GM23338 (cell line): ENCODE measurements around the gene IKZF1. TPM values are rescaled to one million over a fixed set of nuclear protein-coding genes. Genes with fewer than 3 reads are reported as not detected.
A peak's percentile ranks its signal among the peaks of the same experiment; 100 is the strongest.

Experiments
- ATAC-seq: fragments of 200-7000 bp; cut with Tn5 transposase; 3 replicates; pipeline ENCODE4 v1.9.1; 2020
- DNase-seq: peaks from one replicate; pipeline ENCODE4 v3.0.0-alpha.2; 2015; ENCODE audit warnings: low spot score
- H2AFZ ChIP-seq: fragments of 200-600 bp; sonication (generic); 2 replicates; pipeline ENCODE4 v1.8.0; 2016; ENCODE audit warnings: antibody characterized with exemption, mild to moderate bottlenecking, moderate library complexity
- H3F3A ChIP-seq: fragments of 200-600 bp; sonication (generic); replicated peaks from 2 replicates; pipeline ENCODE4 v1.8.0; 2017; ENCODE audit warnings: antibody characterized with exemption, mixed run types, low read depth
- H3K27ac ChIP-seq: fragments of 200-600 bp; sonication (generic); 2 replicates; pipeline ENCODE4 v1.6.1; 2016; ENCODE audit warnings: low read depth
- H3K27me3 ChIP-seq: fragments of 200-600 bp; sonication (generic); 2 replicates; pipeline ENCODE4 v1.8.0; 2016; ENCODE audit warnings: mild to moderate bottlenecking, mixed run types, moderate library complexity; ENCODE audit not compliant: insufficient read depth
- H3K36me3 ChIP-seq: fragments of 200-600 bp; sonication (generic); 2 replicates; pipeline ENCODE4 v1.8.0; 2016; ENCODE audit warnings: mild to moderate bottlenecking; ENCODE audit not compliant: insufficient read depth
- H3K4me1 ChIP-seq: fragments of 200-600 bp; sonication (generic); 2 replicates; pipeline ENCODE4 v1.8.0; 2016; ENCODE audit warnings: mild to moderate bottlenecking, moderate library complexity; ENCODE audit not compliant: insufficient read depth
- H3K4me2 ChIP-seq: fragments of 200-600 bp; sonication (generic); 2 replicates; pipeline ENCODE4 v1.7.1; 2017; ENCODE audit warnings: mixed run types
- H3K4me3 ChIP-seq: fragments of 200-600 bp; sonication (generic); 2 replicates; pipeline ENCODE4 v1.6.1; 2016; ENCODE audit warnings: mixed run types
- H3K79me2 ChIP-seq: fragments of 200-600 bp; sonication (generic); replicated peaks from 2 replicates; pipeline ENCODE4 v1.8.0; 2017; ENCODE audit warnings: mild to moderate bottlenecking; ENCODE audit not compliant: insufficient read depth
- H3K9me2 ChIP-seq: fragments of 200-600 bp; sonication (generic); 2 replicates; pipeline ENCODE4 v1.8.0; 2017; ENCODE audit not compliant: insufficient read depth
- H4K20me1 ChIP-seq: fragments of 200-600 bp; sonication (generic); replicated peaks from 2 replicates; pipeline ENCODE4 v1.8.0; 2017; ENCODE audit warnings: mild to moderate bottlenecking; ENCODE audit not compliant: insufficient read depth
- H3K27ac Mint-ChIP-seq: 2 replicates; pipeline ENCODE4 v1.8.0; 2020; ENCODE audit warnings: inconsistent platforms, mild to moderate bottlenecking, moderate library complexity, mixed read lengths
- H3K27me3 Mint-ChIP-seq: 3 replicates; pipeline ENCODE4 v1.8.0; 2022; ENCODE audit warnings: low read depth, mild to moderate bottlenecking, moderate library complexity, mixed read lengths, inconsistent platforms; ENCODE audit not compliant: insufficient read depth, poor library complexity
- H3K36me3 Mint-ChIP-seq: 3 replicates; pipeline ENCODE4 v1.8.0; 2021; ENCODE audit warnings: low read depth, mild to moderate bottlenecking, inconsistent platforms, moderate library complexity, mixed read lengths
- H3K4me1 Mint-ChIP-seq: 3 replicates; pipeline ENCODE4 v1.8.0; 2020; ENCODE audit warnings: mild to moderate bottlenecking, inconsistent platforms, mixed read lengths
- H3K4me3 Mint-ChIP-seq: 3 replicates; pipeline ENCODE4 v1.8.0; 2021; ENCODE audit warnings: moderate library complexity, mild to moderate bottlenecking, inconsistent platforms, mixed read lengths
- H3K9me3 Mint-ChIP-seq: 3 replicates; pipeline ENCODE4 v1.8.0; 2020; ENCODE audit warnings: moderate library complexity, mild to moderate bottlenecking, inconsistent platforms, mixed read lengths
- CREB1 ChIP-seq: fragments of 250-450 bp; sonication (Bioruptor Pico); IDR thresholded peaks from 2 replicates; pipeline ENCODE4 v1.5.0; 2020; ENCODE audit warnings: low read depth, mild to moderate bottlenecking, moderate library complexity
- CTCF ChIP-seq, 2 experiments: fragments of 200-600 bp in 1 of 2; sonication (generic) in 1 of 2; conservative IDR thresholded peaks; 2 replicates each; pipeline versions ENCODE4 v1.5.1 to v1.6.1; 2016 to 2017; ENCODE audit warnings: antibody characterized with exemption in 2 of 2, low read depth in 2 of 2, mild to moderate bottlenecking in 2 of 2, moderate library complexity in 1 of 2
- EZH2 ChIP-seq: fragments of 200-600 bp; sonication (generic); IDR thresholded peaks from one replicate; pipeline ENCODE4 v1.8.0; 2017; ENCODE audit warnings: antibody characterized with exemption, mild to moderate bottlenecking, low read depth; ENCODE audit not compliant: unreplicated experiment
- EZH2phosphoT487 ChIP-seq: fragments of 200-600 bp; sonication (generic); IDR thresholded peaks from one replicate; pipeline ENCODE4 v1.8.1; 2018; ENCODE audit warnings: antibody characterized with exemption; ENCODE audit not compliant: unreplicated experiment
- JUNB ChIP-seq: IDR thresholded peaks from one replicate; pipeline ENCODE4 v1.6.1; 2016; ENCODE audit warnings: antibody characterized with exemption; ENCODE audit not compliant: unreplicated experiment
- NANOG ChIP-seq: IDR thresholded peaks from 2 replicates; pipeline ENCODE4 v1.6.1; 2016; ENCODE audit warnings: antibody characterized with exemption, borderline replicate concordance
- POLR2AphosphoS5 ChIP-seq: IDR thresholded peaks from 2 replicates; pipeline ENCODE4 v1.6.1; 2016; ENCODE audit warnings: antibody characterized with exemption, low read depth
- STAT1 ChIP-seq: IDR thresholded peaks from one replicate; pipeline ENCODE4 v1.6.1; 2016; ENCODE audit warnings: antibody characterized with exemption; ENCODE audit not compliant: unreplicated experiment
- ZNF114 ChIP-seq: fragments of 250-450 bp; sonication (Bioruptor Pico); IDR thresholded peaks from 2 replicates; pipeline ENCODE4 v1.5.0; 2020; ENCODE audit warnings: mild to moderate bottlenecking, moderate library complexity
- ZNF331 ChIP-seq: fragments of 250-450 bp; sonication (Bioruptor Pico); IDR thresholded peaks from 2 replicates; pipeline ENCODE4 v1.5.0; 2020; ENCODE audit warnings: low read depth, mild to moderate bottlenecking, moderate library complexity
- ZNF462 ChIP-seq: fragments of 250-450 bp; sonication (Bioruptor Pico); IDR thresholded peaks from 2 replicates; pipeline ENCODE4 v1.5.0; 2020; ENCODE audit warnings: mild to moderate bottlenecking, moderate library complexity
- polyA plus RNA-seq: library from polyadenylated mRNA; unstranded; fragments of >200 nt; fragmentation: Nextera tagmentation; extraction: Ambion mirVana; gene quantifications from 2 replicates; pipeline ENCODE4 v1.2.1, GENCODE V29; 2016
- total RNA-seq: library from RNA; depleted of rRNA; stranded (reverse); fragments of >200 nt; shearing (Covaris generic); gene quantifications from 2 replicates; pipeline ENCODE4 v1.2.3, GENCODE V29; 2014
- TF ChIP-seq, protein P1 (sequence below): IDR thresholded peaks from one replicate; pipeline ENCODE4 v1.6.1; 2018; ENCODE audit warnings: antibody characterized with exemption; ENCODE audit not compliant: unreplicated experiment
- TF ChIP-seq, protein P2 (sequence below): IDR thresholded peaks from 2 replicates; pipeline ENCODE4 v1.6.1; 2016; ENCODE audit warnings: antibody characterized with exemption

The IKZF1 gene
- total and polyA plus RNA-seq, 2 experiments from 2014 or later, result 0.57 to 1.8 TPM

DNA sequence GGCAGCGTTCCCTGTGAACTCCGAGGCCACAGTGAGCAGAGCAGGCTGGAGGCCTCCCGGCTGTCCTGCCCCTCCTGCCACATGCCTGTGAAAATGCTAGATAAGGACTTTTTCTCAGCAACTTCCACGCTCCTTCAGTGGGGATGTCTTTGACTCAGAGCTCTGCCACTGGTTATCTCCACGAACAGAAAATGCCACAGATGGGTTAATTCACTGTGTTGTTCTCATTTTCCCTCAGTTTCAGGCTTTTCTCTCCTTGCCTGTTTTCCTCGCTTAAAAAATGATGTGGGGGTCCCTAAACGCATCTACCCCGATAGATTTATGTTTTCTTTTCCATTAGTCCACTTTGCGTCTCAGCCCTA, 51.3 kb downstream of the IKZF1 start:
- H3K36me3 ChIP-seq, result no peaks in the 10 kb centered on the region
- peaks cover 8% of the 10 kb centered on the region for H3K27me3 Mint-ChIP-seq
- no peak overlapping the region for H3K4me3 Mint-ChIP-seq
- H2AFZ ChIP-seq, result no peak overlapping the region
- H3K27ac ChIP-seq, result no peak overlapping the region
- H3K4me1 ChIP-seq, result no peaks in the 10 kb centered on the region
- H3K4me2 ChIP-seq, result no peak overlapping the region
- no peaks in the 10 kb centered on the region; the same call in 2 of the 3 replicates for H3K9me3 Mint-ChIP-seq
- H3K4me3 ChIP-seq, result no peak overlapping the region
- H3K9me2 ChIP-seq, result no peaks in the 10 kb centered on the region
- no peak overlapping the region for H3K27ac Mint-ChIP-seq
- ATAC-seq (peak; percentile 70), DNase-seq (peak; percentile 32)
- no peaks in the 10 kb centered on the region for H3F3A ChIP-seq
- H3K36me3 Mint-ChIP-seq, result no peaks in the 10 kb centered on the region
- H3K27me3 ChIP-seq, result no peaks in the 10 kb centered on the region
- H4K20me1 ChIP-seq, result no peaks in the 10 kb centered on the region
- no peaks in the 10 kb centered on the region for H3K79me2 ChIP-seq
- TF ChIP-seq, protein P1, sequence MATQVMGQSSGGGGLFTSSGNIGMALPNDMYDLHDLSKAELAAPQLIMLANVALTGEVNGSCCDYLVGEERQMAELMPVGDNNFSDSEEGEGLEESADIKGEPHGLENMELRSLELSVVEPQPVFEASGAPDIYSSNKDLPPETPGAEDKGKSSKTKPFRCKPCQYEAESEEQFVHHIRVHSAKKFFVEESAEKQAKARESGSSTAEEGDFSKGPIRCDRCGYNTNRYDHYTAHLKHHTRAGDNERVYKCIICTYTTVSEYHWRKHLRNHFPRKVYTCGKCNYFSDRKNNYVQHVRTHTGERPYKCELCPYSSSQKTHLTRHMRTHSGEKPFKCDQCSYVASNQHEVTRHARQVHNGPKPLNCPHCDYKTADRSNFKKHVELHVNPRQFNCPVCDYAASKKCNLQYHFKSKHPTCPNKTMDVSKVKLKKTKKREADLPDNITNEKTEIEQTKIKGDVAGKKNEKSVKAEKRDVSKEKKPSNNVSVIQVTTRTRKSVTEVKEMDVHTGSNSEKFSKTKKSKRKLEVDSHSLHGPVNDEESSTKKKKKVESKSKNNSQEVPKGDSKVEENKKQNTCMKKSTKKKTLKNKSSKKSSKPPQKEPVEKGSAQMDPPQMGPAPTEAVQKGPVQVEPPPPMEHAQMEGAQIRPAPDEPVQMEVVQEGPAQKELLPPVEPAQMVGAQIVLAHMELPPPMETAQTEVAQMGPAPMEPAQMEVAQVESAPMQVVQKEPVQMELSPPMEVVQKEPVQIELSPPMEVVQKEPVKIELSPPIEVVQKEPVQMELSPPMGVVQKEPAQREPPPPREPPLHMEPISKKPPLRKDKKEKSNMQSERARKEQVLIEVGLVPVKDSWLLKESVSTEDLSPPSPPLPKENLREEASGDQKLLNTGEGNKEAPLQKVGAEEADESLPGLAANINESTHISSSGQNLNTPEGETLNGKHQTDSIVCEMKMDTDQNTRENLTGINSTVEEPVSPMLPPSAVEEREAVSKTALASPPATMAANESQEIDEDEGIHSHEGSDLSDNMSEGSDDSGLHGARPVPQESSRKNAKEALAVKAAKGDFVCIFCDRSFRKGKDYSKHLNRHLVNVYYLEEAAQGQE, result no peak
- TF ChIP-seq ZNF114, result no peak
- TF ChIP-seq CREB1 (CRISPR knock-in tag), result no peak
- no peak for TF ChIP-seq NANOG
- no peak for TF ChIP-seq STAT1
- TF ChIP-seq JUNB, result no peak
- no peak for TF ChIP-seq ZNF462 (CRISPR knock-in tag)
- no peak for TF ChIP-seq CTCF (conservative IDR thresholded peaks at IDR 0.05; ENCODE audit: low read depth in 2 of 2)
- no peak for TF ChIP-seq ZNF331 (CRISPR knock-in tag)
- no peak for TF ChIP-seq EZH2
- no peak for TF ChIP-seq EZH2phosphoT487
- TF ChIP-seq POLR2AphosphoS5, result no peak
- TF ChIP-seq, protein P2, sequence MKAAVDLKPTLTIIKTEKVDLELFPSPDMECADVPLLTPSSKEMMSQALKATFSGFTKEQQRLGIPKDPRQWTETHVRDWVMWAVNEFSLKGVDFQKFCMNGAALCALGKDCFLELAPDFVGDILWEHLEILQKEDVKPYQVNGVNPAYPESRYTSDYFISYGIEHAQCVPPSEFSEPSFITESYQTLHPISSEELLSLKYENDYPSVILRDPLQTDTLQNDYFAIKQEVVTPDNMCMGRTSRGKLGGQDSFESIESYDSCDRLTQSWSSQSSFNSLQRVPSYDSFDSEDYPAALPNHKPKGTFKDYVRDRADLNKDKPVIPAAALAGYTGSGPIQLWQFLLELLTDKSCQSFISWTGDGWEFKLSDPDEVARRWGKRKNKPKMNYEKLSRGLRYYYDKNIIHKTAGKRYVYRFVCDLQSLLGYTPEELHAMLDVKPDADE, result no peak
- H3K4me1 Mint-ChIP-seq, result peaks cover 3% of the 10 kb centered on the region; the same call in 1 of the 3 replicates
